HG02943 (cell line): ENCODE data around the gene IRF3.

Source experiments
- ATAC-seq: cut with Tn5 transposase; IDR thresholded peaks from one replicate; pipeline ENCODE4 v1.9.1; 2021; ENCODE audit warnings: mild to moderate bottlenecking, low read depth, moderate library complexity; ENCODE audit not compliant: unreplicated experiment

The IRF3 gene

DNA sequence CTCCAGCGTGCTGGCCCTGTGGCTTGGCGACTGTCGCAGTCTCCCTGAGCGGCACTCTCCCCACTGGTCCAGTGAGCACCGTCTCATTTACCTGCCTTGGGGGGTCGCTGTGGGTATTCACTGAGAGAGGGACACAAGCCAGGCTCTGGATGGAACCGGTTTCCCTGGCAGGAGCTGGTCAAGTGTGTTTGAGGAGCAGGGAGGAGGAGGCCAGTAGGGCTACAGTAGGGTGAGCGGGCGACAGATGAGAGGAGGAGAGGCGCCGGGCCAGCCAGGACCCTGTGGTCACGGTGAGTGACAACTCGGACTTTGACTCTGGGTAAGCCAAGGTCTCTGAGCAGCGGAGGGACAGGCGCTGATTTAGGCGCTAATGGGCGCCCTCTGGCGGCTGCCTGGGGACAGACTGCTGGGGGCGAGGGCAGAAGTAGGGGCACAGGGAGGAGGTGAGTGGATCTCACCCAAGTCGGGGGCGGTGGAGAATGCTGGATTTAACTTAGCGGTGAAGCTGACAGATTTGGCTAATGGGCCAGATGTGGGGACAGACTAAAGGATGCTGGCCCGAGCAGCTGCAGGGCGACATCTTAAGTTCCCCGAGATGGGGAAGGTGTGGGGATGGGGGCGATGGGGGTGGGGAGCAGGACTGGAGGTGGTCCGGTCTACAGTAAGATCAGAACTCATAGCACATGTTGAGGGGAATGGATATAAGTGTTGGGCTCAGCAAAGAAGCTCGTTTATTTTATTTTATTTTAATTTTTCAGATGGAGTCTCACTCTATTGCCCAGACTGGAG lies 6.7 kb upstream of the IRF3 start:
- ATAC-seq: no peak

DNA sequence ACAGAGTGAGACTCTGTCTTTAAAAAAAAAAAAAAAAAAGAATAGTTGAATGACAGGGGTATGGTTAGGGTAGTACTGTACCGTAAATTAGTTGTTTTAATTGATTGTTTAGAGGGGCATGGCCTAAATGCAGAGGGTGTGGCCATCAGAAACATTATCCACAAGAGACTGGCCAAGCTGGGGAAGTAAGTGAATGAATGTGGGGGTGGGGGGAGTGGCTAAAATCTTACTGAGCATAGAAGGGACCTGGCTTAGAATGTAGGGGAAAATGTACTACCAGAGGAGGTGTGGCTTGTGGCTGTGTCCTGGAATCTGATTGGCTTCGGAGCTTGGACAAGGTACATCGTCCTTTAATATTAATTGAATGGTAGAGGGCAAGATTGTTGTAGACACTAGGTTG lies 3.9 kb upstream of the IRF3 start:
- no peak for ATAC-seq

DNA sequence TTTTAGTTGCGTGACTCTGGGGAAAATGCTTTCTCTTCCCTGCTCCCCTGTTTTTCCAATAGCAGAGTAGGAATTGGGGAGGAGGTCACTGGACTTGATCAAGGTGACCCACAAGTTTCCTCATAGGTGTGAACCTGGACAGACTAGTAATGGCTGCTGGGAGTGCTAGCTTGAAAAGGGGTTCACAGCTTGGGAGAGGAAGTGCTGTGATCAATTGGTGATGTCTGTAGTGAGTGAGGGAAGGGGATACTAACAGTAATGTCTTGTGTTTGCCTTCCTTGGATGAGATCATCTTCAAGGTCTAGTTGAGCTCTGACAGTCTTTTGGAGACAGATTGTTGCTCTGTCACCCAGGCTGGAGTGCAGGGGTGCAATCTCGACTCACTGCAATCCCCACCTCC lies 1.8 kb upstream of the IRF3 start:
- ATAC-seq: no peak

DNA sequence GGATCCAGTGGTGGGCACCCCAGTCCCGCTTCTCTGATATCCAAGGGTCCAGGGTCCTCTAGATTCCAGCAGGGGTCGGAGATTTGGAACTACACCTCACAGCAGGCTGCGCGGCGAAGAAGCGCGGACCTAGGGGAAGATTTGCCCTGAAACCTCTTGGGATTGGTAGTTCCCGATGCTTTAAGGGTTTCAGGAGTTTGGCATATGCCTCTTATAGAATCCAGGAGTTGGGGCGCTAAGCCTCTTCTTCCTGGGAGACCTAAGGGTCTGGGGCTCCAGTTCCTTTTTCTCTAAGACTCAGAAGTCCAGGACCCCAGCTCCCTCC lies 425 bp upstream of the IRF3 start:
- ATAC-seq: no peak

DNA sequence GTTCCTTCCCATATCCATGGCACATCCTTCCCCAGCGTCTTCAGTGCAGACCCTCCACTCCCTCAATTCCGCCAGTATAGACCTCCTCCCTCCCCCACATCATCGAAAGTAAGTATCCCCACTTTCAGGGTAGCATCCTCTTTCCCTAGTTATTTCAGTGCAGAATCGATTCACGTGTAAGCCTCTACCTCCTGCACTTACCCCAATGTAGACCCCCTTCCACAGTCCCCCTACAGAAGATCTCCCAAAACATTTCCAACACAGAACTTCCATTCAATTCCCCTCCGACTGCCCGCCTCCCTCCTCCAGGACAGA lies 664 bp downstream of the IRF3 start:
- ATAC-seq: no peak

DNA sequence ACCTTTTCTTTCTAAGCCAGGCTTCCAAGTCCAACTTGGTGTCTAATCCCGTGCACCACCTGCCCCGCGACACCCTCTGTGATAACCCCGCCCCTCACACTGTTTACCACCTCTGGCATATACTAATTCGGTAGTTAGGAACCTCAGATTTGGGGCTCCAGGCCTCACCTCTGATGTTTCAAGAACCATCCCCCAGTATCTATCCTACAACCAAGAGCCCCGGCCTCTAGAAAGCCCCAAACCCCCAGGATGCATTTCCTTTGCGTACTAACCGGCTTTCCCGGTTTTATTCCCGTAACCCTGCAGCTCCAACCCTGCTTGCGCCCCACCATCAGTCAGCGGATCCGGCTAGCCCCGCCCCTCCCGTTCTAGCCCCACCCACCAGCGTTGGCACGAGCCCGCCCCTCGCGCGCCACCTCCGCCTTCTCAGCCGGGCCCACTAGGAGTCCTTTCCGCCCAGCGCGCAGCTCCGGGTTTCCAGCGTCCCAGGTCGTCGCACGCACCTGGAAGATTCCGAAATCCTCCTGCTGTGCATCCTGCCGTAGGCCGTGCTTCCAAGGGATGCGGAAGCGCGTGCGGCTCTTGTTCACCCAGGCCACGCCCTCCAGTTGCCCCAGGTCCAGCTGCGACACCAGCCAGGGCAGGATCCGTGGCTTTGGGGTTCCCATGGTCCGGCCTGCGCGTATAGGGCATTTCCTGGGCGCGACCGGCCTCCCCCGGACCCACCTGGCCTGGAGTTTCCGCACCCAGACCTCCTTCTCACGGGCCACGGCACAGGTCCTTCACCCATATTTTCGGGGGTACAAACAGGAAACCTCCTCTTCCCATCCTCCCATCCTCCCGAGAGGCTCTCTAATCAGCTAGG lies 1.3 kb downstream of the IRF3 start:
- no peak for ATAC-seq

DNA sequence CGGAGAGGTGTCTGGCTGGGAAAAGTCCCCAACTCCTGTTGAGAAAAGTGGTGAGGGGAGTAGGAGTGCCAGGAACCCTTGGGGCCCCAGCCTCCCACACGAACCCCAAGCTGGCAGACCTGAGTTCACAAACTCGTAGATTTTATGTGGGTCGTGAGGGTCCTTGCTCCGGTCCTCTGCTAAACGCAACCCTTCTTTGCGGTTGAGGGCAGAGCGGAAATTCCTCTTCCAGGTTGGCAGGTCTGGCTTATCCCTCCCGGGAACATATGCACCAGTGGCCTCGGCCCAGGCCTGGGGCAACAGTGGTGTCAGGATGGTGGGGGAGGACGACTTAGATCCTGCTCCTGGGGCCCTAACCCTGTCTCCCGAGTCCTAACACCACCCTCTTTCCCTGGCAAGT lies 2.4 kb downstream of the IRF3 start:
- no peak for ATAC-seq

DNA sequence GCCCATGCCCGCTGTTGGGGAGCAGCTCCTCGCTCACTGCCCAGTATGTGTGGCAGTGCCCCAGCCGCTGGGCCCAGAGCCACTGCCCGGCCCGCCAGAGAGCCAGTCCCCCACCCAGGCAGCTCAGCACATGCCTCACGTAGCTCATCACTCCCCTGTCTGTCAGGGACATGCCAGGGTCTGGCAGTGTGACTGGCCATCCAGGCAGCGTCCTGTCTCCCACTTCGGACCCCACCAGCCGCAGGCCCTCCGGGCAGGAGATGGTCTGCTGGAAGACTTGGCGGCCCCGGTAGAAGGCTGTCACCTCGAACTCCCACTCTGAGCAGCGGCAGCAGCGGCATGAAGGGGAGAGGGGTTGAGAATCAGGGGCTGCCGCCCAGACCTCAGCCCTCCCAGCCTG lies 3.6 kb downstream of the IRF3 start:
- ATAC-seq: no peak

DNA sequence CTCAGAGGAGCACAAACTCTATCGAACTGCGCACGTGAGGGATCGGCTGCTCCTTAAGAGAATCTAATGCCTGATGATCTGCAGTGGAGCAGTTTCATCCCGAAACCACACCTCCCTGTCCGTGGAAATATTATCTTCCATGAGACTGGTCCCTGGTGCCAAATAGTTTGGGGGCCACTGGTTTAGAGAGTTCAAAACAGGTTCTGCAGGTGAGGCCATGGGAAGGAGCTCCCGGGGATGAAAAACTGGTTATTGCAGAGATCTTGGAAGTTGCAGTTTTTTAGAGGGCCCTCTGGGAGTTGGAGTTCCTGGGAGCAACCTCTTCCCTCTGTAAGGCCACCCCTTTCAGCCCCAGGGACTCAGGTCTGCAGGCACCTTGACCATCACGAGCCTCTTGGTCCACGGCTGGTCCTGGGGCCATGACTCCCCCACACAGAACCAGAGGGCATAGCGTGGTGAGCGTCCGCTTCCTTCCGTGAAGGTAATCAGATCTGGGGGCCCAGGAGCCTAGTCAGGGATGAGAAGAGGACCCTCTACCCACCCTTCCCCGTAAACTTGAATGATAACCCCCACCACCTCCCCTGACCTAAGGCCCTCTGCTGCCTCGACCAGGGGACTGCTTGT lies 5.2 kb downstream of the IRF3 start:
- no peak for ATAC-seq

DNA sequence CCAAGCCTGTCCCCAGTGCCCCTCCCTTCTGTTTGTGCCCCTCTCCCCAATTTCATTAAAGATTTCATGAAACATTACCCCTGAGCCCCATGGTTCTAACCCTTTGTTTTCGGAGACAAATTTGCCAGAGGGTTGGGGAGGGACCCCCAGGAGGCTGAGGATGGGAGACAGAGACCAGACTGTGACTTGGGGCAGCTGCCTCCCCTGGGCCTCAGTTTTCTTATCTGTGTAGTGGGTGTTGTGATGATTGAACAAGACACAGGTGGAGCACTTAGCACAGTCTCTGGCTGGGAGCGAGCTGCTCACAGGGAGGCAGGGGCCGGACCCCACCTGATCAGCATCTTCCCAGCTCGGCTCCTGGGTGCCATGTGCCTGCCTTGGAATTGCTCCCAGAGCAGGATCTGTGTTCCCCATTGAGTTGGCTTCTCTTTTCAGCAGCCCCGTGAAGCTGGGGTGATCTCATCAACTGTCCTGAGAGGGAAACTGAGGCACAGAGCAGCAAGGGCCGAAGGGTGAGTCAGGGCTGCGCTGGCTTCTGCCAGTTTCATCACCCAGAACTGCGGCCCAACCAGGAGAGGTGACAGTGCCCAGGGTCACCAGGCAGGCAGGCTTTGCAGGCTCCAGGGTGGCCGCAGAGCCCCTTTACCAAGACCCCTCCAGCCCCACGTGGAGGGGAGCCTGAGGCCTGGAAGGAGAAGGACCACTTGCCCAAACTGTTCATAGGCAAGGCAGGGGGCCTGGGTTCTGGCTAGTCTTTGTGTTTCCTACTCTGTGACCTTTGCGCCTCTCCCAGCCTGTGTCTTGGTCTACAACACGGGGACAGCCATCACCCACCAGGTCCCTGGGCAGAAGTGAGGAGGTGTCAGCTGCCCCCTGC lies 6.9 kb downstream of the IRF3 start:
- ATAC-seq: no peak

DNA sequence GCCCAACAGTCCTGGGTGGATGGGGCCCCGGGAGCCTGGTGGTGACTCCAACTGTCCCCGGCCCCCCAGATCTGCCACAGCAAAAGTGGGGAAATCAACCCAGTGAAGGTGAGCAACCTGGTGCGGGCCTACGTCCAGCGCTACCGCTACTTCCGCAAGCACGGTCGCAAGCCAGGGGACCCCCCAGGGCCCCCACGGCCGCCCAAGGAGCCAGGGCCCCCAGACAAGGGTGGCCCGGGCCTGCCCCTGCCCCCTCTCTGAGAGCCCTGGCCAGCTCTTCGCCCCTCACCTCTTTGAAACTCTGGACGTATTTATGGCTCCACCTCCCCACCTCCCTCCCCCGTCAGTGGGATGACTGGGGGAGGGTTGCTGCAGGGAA lies 7.5 kb downstream of the IRF3 start:
- no peak for ATAC-seq

DNA sequence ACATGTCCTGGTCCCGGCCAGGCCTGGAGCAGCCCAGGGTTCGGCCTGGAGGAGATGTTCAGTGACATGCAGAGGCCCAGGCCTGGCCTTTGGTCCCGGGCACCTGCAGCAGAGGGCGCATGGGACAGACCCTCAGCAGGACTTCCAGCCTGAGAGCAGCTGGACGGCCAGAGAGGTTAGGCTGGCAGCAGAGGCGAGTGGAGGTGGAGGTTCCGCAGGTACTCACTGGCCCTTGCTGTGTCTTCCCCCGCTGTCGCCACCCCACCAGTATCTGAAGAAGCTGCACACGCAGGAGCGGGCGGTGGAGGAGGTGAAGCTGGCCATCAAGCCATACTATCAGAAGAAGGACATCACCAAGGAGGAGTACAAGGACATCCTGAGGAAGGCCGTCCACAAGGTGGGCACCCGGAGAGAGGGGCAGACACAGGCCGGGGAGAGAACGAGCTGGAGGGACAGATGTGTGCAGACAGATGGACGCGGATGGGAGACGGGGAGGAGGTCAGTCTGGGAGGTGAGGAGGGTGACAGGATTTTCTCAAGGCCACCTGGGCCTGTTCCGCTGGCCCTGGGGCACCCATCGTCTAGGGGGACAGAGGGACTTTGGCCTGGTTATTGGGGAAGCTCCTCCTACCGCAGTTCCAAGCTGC lies 8.0 kb downstream of the IRF3 start:
- ATAC-seq: no peak

DNA sequence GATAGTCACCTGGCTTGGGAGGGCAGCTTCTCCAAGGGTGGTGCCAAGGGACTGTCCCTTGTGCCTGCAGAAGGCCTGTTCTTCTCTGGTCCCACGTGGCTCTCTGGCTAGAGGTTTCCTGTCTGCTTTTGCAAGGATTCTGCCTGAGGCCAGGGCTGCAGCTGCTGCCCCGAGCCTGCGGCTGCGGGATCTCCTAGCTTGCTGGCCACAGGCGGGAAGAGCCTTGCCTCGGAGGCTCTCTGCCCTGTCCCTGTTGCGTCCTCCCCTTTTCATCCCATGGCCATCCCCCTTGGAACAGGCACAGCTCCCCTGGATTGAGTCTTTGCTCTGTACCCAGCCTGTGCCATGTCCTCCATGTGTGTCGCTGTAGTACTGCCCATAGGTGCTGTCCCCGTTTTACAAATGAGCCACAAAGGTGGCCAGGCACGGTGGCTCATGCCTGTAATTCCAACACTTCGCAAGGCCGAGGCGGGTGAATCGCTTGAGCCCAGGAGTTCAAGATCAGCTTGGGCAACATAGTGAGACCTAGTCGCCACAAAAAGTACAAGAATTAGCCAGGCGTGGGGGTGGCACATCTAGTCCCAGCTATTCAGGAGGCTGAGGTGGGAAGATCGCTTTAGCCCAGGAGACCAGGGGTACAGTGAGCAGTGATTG lies 9.1 kb downstream of the IRF3 start:
- ATAC-seq: no peak

DNA sequence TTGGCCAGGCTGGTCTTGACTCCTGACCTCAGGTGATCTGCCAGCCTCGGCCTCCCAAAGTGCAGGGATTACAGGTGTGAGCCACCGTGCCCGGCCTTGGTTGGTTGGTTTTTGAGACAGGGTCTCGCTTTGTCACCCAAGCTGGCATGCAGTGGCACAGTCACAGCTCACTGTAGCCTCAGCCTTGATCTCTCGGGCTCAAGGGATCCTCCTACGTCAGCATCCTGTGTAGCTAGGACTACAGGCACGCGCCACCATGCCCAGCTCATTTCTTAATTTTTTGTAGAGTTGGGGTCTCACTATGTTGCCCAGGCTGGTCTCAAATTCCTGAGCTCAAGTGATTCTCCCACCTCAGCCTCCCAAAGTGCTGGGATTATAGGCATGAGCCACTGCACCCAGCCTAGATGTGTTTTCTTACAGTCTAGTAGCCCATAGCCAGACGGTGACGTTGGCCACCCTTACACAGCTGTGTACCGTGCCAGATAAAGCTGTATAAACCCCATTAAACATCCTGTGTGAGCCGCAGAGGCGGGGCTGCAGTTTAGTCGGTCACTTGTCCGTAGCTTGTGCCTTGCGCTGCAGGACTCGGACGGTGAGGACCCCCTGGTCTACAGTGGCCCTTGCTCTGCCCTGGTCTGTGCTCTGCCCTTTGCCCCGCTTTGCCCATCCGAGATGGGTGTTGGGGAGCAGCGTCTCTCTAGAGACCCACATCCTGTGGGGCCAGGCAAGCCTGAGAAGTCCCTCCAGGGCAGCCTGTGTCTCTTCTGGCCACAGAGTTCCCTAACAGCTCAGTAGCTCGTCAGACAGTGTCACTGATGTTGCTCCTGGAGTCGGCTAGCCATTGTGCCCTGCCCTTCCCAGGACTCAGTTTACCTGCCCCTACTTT lies 9.8 kb downstream of the IRF3 start:
- ATAC-seq: no peak

DNA sequence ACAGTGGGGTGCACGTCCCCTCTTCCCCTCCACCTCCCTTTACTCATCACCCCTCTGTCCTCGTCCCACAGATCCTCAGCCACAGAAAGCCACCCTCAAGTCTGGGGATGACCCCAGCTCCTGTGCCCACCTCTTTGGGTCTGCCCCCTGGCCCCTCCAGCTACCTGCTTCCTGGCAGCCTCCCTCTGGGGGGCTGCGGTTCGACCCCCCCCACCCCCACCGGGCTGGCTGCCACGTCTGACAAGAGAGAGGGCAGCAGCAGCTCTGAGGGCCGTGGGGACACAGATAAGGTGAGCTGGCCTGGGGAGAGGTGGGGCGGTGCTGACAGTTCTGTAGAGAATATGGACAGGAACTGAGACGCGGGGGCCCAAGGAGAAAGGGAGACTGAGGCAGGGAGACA lies 11.1 kb downstream of the IRF3 start:
- ATAC-seq: no peak

DNA sequence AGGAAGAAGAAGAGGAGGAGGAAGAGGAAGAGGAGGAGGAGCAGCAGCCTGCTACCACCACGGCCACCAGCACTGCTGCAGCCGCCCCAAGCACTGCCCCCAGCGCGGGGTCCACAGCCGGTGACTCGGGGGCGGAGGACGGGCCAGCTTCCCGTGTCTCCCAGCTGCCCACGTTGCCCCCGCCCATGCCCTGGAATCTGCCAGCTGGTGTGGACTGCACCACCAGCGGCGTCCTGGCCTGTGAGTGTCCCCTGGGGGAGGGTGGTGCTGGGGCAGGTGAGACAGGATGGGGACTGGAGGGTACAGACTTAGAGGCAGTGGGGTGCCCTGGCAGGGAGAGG lies 12.2 kb downstream of the IRF3 start:
- no peak for ATAC-seq

DNA sequence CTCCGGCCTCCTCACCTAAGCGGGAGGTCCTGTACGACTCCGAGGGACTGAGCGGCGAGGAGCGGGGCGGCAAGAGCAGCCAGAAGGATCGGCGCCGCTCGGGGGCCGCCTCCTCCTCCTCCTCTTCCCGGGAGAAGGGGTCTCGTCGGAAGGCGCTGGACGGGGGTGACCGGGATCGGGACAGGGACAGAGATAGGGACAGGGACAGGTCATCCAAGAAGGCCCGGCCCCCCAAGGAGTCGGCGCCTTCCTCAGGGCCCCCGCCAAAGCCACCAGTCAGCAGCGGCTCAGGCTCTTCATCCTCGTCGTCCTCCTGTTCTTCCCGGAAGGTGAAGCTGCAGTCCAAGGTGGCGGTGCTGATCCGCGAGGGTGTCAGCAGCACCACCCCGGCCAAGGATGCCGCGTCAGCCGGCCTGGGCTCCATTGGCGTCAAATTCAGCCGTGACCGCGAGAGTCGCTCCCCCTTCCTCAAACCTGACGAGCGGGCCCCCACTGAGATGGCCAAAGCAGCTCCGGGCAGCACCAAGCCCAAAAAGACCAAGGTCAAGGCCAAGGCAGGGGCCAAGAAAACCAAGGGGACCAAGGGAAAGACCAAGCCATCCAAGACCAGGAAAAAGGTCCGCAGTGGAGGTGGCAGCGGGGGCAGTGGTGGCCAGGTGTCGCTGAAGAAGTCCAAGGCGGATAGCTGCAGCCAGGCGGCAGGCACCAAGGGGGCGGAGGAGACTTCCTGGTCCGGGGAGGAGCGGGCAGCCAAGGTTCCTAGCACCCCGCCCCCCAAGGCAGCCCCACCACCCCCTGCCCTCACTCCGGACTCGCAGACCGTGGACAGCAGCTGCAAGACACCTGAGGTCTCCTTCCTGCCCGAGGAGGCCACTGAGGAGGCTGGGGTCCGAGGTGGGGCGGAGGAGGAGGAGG lies 12.8 kb downstream of the IRF3 start:
- no peak for ATAC-seq
